Prostate gland (tissue), 2 donors: ENCODE data around the gene DMD.

Source experiments
- POLR2A ChIP-seq: fragments of 450-650 bp; IDR thresholded peaks from one replicate; pipeline ENCODE4 v1.6.1; 2016; ENCODE audit warnings: antibody characterized with exemption, mild to moderate bottlenecking
- TF ChIP-seq, protein P1 (sequence below), 4 experiments: fragments of 200-600 bp in 2 of 4; fragments of 450-650 bp in 2 of 4; sonication (generic) in 2 of 4; IDR thresholded peaks; 1 replicate in 3 of 4; 2 replicates in 1 of 4; pipeline ENCODE4 v1.5.1; 2016 to 2019; ENCODE audit warnings: antibody characterized with exemption in 4 of 4, mild to moderate bottlenecking in 2 of 4, moderate library complexity in 2 of 4

DNA sequence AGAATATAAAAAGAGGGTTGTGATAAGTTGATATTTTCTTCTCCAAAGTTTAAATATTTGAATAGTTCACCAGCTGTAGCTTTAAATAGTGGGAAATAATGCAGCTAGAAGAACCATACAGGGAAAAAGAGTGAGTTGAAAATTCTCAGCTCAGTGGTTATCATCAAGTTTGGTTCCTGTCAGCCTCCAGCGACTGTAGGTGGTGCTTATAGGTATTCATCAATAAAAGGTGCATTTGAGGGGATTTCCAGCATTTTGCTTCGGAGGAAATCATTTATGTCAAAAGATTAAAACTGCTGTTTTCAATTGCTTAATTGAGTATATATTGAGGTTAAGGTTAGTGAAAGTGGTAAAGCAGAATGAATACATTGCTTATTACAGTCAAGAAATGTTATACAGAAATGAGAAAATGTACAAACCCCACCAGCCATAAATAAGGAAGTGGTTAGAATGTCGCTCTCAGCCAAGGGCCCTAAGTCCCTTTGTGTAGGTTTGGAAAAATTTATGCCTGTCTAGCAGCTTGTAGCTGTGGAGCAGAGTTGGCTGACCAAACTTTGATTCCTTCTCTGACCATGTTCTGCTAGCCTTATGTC is 1606.6 kb downstream of the DMD start:
- TF ChIP-seq, protein P1, sequence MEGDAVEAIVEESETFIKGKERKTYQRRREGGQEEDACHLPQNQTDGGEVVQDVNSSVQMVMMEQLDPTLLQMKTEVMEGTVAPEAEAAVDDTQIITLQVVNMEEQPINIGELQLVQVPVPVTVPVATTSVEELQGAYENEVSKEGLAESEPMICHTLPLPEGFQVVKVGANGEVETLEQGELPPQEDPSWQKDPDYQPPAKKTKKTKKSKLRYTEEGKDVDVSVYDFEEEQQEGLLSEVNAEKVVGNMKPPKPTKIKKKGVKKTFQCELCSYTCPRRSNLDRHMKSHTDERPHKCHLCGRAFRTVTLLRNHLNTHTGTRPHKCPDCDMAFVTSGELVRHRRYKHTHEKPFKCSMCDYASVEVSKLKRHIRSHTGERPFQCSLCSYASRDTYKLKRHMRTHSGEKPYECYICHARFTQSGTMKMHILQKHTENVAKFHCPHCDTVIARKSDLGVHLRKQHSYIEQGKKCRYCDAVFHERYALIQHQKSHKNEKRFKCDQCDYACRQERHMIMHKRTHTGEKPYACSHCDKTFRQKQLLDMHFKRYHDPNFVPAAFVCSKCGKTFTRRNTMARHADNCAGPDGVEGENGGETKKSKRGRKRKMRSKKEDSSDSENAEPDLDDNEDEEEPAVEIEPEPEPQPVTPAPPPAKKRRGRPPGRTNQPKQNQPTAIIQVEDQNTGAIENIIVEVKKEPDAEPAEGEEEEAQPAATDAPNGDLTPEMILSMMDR (IDR thresholded peaks at IDR 0.05) = no peak
- TF ChIP-seq POLR2A = no peak
